AG04450 (cell line): Measurements from ENCODE around the gene LRRC4. TPM values are rescaled to one million over a fixed set of nuclear protein-coding genes. Genes with fewer than 3 reads are reported as not detected.

ENCODE experiments used
- CTCF ChIA-PET: fragments of 300-600, 350-600 bp; formaldehyde crosslinking; extraction: SDS; loops from one replicate; lab custom pipeline; 2022; ENCODE audit warnings: antibody characterized with exemption, inconsistent platforms; lab: Charles Lee
- POLR2A ChIA-PET: fragments of 350-600 bp; formaldehyde crosslinking; extraction: SDS; loops from one replicate; lab custom pipeline; 2021; ENCODE audit warnings: antibody characterized with exemption, inconsistent platforms; lab: Yijun Ruan, JAX
- DNase-seq: peaks from one replicate; pipeline ENCODE4 v3.0.0-alpha.2; 2011; ENCODE audit warnings: low read depth, low spot score
- H3K27ac ChIP-seq: one replicate; pipeline ENCODE4 v1.5.1; 2012; ENCODE audit warnings: low read depth, low read length, control low read depth
- H3K27me3 ChIP-seq: one replicate; pipeline ENCODE4 v1.6.0; 2012; ENCODE audit warnings: low read length; ENCODE audit not compliant: control insufficient read depth, insufficient read depth
- H3K4me3 ChIP-seq: 2 replicates; pipeline ENCODE4 v1.5.1; 2011; ENCODE audit warnings: mild to moderate bottlenecking, low read depth, low read length, control low read depth
- H3K9me3 ChIP-seq: 2 replicates; pipeline ENCODE4 v1.5.1; 2012; ENCODE audit warnings: low read length; ENCODE audit not compliant: control insufficient read depth, insufficient read depth
- CTCF ChIP-seq: IDR thresholded peaks from 2 replicates; pipeline ENCODE4 v1.5.1; 2011; ENCODE audit warnings: low read depth, low read length, control low read depth, inconsistent platforms
- polyA plus RNA-seq: library from polyadenylated mRNA; depleted of rRNA; stranded (reverse); fragments of >200 nt; gene quantifications from 2 replicates; pipeline ENCODE4 v1.2.3, GENCODE V29; 2011

Gene LRRC4
- polyA plus RNA-seq, 1 experiment, result 0.35 TPM

GRCh38 chr7:128076196-128076795 lies 45.1 kb upstream of the LRRC4 start:
- CTCF ChIA-PET, result no interaction called here
- no peak overlapping the region for H3K27ac ChIP-seq
- no peak for DNase-seq
- no peak overlapping the region for H3K4me3 ChIP-seq
- H3K27me3 ChIP-seq, result no peaks in the 10 kb centered on the region
- no peaks in the 10 kb centered on the region for H3K9me3 ChIP-seq
- POLR2A ChIA-PET, result no interaction called here
- no peak for TF ChIP-seq CTCF

GRCh38 chr7:128075242-128076095 lies 44.2 kb upstream of the LRRC4 start:
- ChIA-PET POLR2A (no interaction called here), CTCF (interaction anchor here (0.6 kb wide), 1 partner anchor 134 kb away, joined by 4 read pairs; no protein-coding TSS in a partner anchor)
- no peak overlapping the region for H3K27ac ChIP-seq
- no peak for TF ChIP-seq CTCF
- H3K4me3 ChIP-seq, result no peak overlapping the region
- no peak for DNase-seq
- H3K27me3 ChIP-seq, result no peaks in the 10 kb centered on the region
- no peaks in the 10 kb centered on the region for H3K9me3 ChIP-seq

GRCh38 chr7:128074736-128075135 lies 43.5 kb upstream of the LRRC4 start:
- POLR2A ChIA-PET, result no interaction called here

GRCh38 chr7:128074336-128074735 lies 43.1 kb upstream of the LRRC4 start:
- no peak for DNase-seq
- no peak overlapping the region for H3K27ac ChIP-seq
- H3K27me3 ChIP-seq, result no peaks in the 10 kb centered on the region
- ChIA-PET POLR2A (no interaction called here), CTCF (no interaction called here)
- H3K9me3 ChIP-seq, result no peaks in the 10 kb centered on the region
- no peak overlapping the region for H3K4me3 ChIP-seq
- no peak for TF ChIP-seq CTCF

More at GRCh38 chr7:128074736-128075135, 43.5 kb upstream of the LRRC4 start:
- Histone ChIP-seq H3K27me3 (no peaks in the 10 kb centered on the region), H3K27ac (no peak overlapping the region), H3K4me3 (no peak overlapping the region), H3K9me3 (no peaks in the 10 kb centered on the region)
- CTCF ChIA-PET, result interaction anchor here (0.6 kb wide), 1 partner anchor 135 kb away, joined by 4 read pairs; no protein-coding TSS in a partner anchor
- no peak for DNase-seq
- no peak for TF ChIP-seq CTCF

GRCh38 chr7:128073671-128074310 lies 42.6 kb upstream of the LRRC4 start:
- CTCF ChIA-PET, result no interaction called here

More at GRCh38 chr7:128073671-128074310, 42.6 kb upstream of the LRRC4 start:
- Histone ChIP-seq H3K9me3 (no peaks in the 10 kb centered on the region), H3K27me3 (no peaks in the 10 kb centered on the region), H3K4me3 (no peak overlapping the region), H3K27ac (no peak overlapping the region)
- TF ChIP-seq CTCF, result no peak
- no peak for DNase-seq
- POLR2A ChIA-PET, result no interaction called here
